NCI-H146 (cell line): Measurements from ENCODE around the gene VPS50.

ENCODE experiments used
- DNase-seq: peaks from one replicate; lab custom pipeline; 2025; lab: John Stamatoyannopoulos, UW

The VPS50 gene, protein sequence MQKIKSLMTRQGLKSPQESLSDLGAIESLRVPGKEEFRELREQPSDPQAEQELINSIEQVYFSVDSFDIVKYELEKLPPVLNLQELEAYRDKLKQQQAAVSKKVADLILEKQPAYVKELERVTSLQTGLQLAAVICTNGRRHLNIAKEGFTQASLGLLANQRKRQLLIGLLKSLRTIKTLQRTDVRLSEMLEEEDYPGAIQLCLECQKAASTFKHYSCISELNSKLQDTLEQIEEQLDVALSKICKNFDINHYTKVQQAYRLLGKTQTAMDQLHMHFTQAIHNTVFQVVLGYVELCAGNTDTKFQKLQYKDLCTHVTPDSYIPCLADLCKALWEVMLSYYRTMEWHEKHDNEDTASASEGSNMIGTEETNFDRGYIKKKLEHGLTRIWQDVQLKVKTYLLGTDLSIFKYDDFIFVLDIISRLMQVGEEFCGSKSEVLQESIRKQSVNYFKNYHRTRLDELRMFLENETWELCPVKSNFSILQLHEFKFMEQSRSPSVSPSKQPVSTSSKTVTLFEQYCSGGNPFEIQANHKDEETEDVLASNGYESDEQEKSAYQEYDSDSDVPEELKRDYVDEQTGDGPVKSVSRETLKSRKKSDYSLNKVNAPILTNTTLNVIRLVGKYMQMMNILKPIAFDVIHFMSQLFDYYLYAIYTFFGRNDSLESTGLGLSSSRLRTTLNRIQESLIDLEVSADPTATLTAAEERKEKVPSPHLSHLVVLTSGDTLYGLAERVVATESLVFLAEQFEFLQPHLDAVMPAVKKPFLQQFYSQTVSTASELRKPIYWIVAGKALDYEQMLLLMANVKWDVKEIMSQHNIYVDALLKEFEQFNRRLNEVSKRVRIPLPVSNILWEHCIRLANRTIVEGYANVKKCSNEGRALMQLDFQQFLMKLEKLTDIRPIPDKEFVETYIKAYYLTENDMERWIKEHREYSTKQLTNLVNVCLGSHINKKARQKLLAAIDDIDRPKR

DNA sequence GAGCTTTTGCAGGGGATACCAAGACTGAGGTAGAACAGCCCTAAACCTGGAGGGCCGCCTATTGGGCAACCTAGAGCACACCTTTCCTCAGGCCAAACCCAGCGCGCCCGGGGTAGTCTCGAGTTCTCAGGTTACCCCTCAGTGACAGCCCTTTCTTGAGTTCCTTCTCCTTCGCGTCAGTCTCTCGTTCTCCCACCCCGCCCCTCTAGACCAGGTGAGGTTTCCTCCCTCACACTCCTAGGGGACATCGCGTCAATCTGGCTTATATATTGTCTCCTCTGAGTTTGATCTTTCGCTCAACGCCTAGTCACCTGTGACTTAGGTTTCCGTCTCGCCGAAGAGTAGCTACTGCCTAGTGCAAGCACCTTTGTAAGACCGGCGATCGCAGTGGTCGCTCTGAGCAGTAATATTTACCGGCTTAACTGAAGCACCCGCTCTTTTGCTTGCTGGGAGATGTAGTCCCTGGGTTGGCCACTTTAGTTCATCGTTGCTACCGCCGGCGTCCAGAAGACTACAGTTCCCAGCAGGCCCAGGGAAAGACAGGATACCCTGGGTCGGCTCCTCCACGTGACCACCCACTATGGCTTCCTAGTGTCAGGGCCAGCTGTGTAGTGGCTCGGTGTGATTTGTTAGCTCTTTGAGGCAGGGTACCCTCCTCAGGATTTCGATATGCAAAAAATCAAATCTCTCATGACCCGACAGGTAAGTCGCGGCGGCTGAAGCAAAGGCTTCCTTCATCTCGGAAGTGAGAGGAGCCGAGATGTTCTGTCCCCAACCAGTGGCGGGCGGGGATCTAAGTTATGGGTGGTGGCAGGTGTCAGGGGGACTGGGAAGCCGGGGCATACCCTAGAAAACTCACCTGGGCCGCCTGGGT is at the start of gene VPS50:
TSS of gene VPS50 (plus strand) at position 568 of the 874 bp plus-strand sequence. CDS start at position 670, 102 bp downstream.
- DNase-seq: peak; percentile 98

DNA sequence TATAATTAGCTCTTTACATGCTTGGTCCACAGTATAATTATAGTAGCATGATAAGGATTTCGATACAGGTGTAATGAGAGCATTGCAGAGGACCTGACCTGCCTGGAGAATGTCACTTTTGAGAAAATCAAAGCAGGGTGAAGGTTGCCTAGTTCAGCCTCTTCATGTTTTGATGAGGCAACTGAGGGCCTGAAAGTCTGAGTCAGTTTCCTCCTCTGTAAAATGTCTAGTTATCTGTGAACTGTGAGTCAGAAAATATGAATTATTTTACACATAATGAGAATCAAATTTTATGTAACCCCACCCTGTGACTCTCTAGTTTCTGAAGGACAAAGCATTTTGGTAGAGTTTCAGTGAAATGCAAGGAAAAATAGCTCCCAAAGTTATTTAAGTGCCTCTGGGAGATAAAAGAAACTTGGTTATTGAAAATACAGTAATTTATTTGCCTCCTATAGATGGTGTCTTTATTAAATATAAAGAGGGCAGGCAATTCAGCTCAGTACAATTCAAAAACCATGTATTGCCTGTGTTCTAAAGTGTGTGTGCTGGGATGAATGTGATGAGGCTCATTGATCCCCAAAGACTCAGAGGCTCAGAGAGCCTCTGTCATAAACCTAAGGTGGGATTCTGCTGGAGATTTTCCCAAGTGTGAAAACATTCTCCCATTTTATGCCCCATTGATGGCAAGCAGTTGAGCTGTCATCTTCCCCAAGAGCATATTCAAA is 46.7 kb upstream of the VPS50 start:
- DNase-seq: no peak

DNA sequence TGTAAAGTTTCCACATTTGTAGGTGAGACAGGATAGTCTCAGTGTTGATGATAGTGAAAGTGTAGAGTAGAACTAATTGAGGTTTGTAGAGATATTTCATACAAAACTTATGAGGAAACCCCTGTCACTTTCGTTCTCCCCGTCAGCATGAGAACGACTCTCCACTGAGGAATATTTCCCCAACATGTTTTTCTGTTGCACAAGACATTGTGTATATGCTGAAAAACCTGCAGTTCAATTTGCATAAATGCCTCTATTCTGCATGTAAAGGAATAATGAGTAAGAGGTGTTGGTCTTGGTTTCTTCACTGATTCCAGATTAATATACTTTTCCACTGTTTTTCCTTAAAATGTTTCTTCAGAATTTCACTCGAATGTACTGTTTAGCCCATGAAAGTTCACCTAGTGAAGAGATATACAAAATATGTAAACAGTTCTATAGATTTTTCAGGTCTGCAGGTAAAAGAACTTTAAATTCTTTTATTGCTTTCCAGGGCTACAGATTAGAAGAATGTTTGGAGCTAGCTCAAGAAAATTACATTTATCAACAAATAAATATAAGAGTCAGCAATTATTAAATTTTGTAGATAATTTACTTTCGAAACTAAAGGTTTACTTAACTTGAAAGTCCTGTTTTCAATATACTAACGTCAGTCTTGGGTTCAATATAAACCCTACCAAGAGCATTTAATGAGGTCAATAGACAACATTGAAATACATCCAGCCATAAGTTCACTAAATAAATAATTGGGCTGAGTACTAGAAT is 43.1 kb upstream of the VPS50 start:
- DNase-seq: no peak

DNA sequence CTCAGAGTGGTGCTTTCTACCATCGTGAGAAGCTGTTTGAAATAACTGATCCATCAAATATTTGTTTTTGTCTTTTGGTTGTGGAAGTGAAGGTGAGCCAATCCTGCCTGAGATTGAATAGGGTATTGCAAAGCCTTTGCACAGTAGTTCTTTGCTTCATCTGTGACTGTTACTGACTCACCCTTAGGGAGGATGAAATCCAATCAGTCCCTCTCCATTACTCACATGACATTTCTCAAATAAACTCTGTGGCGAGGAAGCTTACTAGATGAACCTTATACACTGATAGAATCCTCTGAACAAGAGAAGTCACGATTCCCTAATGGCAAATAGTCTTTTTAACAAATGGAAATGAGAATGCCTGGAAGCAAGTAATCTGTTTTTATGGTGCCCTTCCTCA is 37.8 kb upstream of the VPS50 start:
- DNase-seq: no peak

DNA sequence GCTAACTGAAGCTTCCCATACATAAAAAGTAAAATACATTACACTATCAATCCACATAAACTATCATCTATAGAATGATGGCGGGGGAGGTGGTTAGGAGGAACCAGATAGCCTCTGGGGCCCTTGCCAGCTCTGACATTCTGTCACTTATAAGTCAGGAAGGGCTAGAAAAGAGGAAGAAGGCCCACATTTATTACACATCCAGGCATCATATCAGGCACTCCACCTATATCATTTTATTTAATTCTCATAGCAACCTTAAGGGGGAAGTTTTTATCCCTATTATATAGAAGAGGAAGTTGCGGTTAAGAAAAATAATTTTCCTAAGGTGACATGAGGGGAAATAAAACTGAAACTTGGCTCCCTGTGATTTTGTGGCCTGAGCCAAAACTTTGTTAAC is 35.8 kb upstream of the VPS50 start:
- no peak for DNase-seq

DNA sequence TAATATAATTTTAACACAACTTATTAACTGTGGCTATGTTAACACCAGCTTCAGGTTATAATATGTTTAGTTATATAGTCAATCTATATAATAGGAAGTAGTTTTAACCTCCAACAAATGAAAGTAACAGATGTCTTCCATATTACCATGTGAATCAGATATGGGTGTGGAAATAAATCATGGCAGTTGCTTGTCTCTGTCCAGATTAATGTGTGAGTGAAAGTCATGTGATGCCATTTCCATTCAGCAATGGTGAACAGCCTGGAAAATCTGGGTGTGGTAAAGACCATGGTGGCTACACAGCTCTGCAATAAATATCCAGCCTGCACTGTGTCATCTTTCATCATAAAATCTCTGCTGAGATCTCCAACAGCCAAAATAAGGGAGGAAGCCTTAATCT is 33.7 kb upstream of the VPS50 start:
- no peak for DNase-seq

DNA sequence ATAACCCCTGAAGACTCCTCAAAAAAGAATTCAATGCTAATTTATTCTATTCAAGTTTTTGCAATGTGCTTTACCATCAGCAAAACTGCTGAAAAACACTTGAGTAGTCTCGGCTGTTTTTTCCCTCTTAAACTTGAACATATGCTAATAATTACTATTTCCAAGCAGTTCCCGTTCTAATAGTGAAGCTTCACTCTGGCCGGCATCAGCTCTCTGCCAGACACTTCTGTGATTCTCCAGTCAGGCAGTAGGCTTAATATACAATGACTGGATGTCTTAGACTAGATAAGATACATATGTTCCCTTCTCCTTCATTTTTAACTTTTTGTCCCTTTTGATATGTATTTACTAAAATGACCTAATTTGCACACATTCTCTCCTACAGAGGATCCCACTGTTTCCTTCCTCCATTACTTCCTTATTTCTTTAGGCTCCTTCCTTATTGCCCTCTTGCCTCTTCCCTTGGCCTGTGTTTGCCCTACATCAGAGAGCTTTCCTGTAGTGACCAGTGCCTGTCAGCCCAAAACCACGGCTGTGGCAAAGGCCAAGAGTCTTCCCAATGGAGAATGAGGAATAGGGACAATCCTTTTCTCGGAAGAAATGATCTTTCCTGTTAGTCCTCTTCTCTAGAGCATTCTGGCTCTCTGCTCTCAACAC is 29.4 kb upstream of the VPS50 start:
- DNase-seq: no peak

DNA sequence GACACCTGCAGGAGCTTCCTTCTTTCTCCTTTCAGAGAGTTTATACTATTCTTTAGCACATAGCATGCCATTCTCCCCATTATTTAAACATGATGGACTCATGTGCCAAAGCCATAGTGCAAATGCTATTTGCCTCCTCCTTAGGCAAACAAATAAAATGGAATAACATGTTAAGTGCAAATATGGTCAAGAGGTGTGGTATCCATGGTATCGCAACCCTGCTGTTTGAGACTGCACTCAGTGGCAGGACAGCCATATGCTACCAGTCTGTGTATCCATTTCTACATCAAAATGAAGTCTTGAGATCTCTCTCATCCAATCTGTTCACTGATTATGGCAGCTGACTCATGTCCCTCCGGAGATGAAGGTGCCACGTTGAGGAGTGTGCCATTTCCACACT is 28.7 kb upstream of the VPS50 start:
- peak; percentile 79 for DNase-seq

DNA sequence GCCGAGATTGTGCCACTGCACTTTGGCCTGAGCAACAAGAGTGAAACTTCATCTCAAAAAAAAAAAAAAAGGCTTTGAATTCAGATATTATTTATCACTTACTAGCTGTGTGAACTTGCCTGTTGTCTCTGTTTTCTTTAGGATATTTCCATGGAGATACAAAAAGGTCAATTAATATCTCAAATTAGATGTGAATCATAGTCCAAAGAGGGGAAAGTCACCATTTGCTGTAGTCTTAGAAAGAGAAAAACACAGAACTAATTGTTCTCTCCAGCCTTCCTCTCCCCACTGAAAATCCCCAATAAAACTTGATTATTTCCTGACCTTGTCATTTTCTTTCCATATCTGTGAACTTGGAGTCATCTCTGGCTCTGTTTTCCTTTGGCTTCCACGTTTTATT is 27.1 kb upstream of the VPS50 start:
- no peak for DNase-seq

DNA sequence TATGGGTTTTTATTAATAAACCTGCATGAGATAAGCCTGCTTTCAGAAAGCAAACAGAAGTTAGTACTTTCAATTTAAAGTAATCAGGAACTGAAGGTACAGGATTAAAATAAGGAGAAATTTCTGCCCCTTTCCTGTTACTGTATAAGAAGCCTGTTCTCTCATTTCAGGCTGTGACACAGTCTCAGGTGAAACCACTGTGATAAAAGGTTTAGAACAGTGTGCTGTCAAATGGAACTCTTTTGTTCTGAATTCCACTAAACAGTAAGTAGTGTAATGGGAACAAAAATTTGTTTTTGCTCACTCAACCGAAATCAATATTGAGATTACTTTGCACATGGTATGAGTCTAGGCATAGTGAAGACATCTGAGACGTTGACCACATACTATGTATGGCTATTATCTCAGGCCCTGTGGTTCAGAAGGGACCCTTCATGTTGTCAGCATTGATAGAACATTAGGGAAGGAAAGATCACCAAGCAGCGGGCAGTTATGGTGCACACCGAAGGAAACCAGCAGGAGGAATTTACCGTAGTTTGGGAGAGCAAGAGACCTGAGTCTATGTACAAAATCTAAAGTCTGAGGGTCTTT is 20.8 kb upstream of the VPS50 start:
- DNase-seq: no peak

DNA sequence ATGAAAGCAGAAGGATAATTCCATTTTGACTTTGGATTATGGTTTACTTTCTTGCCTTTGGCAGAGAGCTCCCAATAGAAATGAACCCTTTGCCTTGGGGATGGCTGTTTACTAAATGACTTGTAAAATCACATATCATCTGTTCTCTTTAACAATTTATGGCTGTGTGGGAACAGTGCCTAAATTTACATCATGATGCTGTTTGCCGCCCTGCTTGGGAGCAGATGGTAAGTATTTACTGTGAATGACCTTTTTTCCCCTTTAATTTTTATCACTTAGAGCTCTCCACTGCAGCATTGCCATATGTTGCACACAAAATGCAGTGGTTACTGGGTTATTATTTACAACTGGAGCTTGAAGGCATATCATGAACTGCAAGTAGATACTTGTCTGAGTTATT is 19.3 kb upstream of the VPS50 start:
- DNase-seq: no peak

DNA sequence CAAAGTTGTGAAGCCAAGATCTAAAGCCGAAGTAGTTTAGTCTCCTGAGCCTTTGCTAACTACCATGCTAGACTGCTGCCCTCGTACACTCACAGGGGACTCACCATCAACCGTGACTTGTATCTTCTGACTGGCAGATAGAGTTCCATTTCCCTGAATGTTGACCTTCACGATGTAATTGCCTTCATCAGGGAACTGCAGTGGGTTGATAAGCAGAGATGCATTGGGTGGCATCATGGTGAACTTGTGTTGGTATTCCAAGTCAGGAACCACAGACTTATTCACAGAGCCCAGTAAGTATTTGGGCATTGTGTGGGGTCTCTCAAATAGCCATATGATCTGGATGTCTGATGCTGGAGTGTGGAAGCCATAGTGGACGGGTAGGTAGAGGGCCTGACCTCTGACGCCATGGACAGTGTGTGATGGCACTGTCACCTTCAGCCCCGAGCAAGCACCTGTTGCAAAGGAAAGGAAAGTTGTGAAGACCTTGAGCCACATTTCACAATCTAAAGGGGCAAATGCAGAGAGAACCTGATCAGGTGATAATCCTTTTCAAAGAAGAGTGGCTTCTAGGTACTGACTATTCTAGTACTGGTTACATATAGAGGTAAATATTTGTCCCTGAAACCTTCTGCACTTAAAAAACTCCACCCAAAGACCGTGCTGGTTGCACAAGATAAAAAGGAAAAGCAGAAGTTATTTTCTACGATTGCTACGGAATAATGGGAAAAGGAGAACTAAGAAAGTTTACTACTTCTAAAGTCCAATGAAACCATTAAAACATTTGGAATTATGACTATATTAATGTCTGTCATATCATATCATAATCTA is 13.0 kb upstream of the VPS50 start:
- no peak for DNase-seq

DNA sequence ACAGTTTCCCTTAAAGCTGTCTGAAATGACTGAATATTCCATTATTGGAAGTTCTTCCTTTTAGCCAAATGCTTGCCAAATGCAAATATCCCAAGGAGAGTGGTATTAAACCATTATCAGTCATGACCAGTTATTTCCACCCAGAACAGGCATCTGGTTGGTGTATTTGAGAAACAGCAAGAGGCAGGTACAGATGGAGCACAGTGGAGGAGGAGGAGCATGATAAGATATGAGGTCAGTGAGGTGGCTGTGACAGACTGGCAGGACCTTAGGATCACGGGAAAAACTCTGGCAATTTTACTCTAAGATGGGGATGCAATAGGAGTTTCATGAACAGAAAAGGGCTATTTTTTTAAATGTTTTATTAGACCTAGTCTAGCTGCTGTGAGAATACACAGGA is 12.3 kb upstream of the VPS50 start:
- DNase-seq: no peak

DNA sequence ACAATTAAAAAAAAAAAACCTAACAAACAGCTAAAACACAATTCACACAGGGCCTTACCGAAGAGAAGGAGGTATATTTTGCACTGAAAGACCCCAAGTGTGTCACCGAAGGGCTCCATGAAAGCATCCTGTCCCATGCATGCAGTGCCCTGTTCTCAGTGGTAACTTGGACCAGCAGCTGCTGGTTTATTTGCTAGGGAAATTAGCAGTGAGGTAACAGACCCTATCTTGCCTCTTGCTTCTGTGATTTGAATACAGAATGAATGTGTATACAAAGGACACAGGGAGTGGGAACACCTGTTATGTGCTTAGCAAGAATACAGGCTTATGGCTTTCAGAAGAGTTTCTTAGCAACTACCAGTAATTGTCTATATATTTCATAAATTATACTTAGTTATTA is 5.9 kb upstream of the VPS50 start, which contains the start of gene HEPACAM2:
TSS of gene HEPACAM2 (minus strand) at position 160 of the 400 bp plus-strand sequence.
- peak; percentile 96 for DNase-seq

DNA sequence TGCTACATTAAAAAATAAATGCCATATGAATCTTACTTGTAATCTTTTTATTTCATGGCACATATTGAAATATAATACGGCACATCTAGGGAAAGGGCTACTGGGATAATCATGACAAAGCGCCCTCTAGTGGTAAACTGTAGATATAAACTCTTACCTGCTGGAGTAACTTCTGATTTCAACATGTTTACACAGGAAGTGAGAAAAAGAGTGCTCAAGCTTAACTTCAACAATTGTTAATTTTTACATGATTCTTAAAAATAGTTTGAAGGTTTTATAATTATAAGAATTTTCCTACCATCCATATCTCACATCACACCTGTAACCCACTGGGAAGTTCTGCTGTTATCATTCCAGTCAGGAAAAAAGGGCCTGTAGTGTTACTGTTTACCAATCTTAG is 3.9 kb upstream of the VPS50 start:
- peak; percentile 78 for DNase-seq

DNA sequence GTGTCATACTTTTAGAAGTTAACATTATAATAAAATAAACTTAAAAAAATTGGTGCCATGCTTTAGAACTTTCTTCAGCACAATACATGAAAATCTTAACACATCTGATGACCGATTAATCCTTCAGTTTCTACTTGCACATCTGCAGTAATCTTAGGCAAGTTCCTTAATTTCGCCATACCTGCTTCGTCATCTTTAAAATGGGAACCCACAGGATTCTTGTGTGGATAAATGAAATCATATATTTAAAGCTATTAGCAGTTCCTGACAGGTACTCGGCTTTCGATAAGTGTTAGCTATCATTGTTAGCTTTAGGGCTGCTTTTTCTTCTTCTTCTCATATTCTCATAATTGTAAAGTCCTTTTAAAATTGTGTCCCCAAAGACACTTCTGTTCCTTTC is 907 bp upstream of the VPS50 start:
- DNase-seq: no peak

DNA sequence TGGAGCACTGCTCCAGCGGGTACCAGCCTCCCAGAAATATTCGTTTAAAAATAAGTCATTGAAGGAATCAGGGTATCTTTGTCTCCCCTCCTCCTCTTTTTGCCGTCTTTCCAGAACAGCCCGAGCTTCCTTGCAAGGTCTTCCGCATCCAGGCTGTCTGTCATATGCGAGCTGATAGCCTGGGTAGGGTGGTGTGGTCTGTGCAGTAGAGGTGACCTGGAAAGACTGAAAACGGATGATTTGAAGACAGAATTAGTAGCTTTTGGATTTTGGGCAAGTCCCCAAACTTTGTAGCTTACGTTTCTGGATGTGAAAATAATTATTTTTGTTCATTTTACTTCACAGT is 480 bp downstream of the VPS50 start:
- no peak for DNase-seq

DNA sequence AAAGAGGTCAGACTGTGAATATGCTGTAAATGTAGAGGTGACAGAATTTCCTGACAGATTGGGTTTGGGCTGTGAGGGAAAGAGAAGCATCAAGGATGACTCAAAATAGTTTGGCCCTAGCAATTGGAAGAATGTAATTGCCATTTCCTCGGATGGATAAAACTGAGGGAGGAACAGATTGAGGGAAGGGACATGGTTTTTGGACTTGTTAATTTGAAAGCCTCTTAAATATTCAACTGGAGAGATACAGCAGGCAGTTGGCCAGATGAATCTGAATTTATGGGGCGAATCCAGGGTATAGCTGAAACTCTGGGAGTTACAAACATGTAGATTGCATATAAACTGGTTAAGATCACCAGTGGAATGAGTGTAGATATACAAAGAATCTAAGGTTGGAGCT is 3.4 kb downstream of the VPS50 start:
- DNase-seq: no peak

DNA sequence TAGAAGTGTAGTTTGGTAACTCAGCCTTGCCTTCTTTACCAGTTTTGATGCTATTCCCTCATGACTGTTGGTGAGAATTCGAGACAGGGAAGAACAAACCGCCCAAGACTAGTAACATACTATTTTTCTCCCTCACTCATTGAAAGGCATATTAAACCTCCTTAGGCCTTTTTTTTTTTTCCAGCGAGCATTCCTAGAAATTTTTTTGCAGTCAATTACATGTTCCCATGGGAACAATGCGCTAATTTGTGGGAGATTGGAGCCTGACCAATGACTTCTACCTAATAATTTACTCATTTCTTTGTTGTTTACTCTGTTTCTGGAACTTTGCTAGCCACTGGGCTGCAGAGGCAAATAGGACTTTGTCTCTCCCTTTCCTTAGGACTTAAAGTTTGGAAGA is 6.0 kb downstream of the VPS50 start:
- no peak for DNase-seq
